AG04449 (cell line): ENCODE results near the gene TFF2.

Experiments
- CTCF ChIA-PET: fragments of 350-600 bp; formaldehyde crosslinking; extraction: SDS; loops from one replicate; lab custom pipeline; 2021; ENCODE audit warnings: antibody characterized with exemption; lab: Yijun Ruan, JAX
- POLR2A ChIA-PET: fragments of 400-600, 350-600 bp; formaldehyde crosslinking; extraction: SDS; loops from one replicate; lab custom pipeline; 2020; ENCODE audit warnings: antibody characterized with exemption, inconsistent platforms; lab: Yijun Ruan, JAX
- DNase-seq: peaks from one replicate; pipeline ENCODE4 v3.0.0-alpha.2; 2010; ENCODE audit warnings: low read depth, low spot score
- H3K4me3 ChIP-seq: 2 replicates; pipeline ENCODE4 v1.5.1; 2011; ENCODE audit warnings: low read depth, mild to moderate bottlenecking, control low read depth, low read length
- TF ChIP-seq, protein P1 (sequence below): IDR thresholded peaks from one replicate; pipeline ENCODE4 v1.5.1; 2011; ENCODE audit warnings: mild to moderate bottlenecking, moderate library complexity, low read length, control low read depth, inconsistent platforms; ENCODE audit not compliant: insufficient read depth; ENCODE audit errors: missing control alignments

Gene TFF2

GRCh38 chr21:42376338-42376982 lies 25.7 kb upstream of the TFF2 start:
- POLR2A ChIA-PET, result no interaction called here
- TF ChIP-seq, protein P1, sequence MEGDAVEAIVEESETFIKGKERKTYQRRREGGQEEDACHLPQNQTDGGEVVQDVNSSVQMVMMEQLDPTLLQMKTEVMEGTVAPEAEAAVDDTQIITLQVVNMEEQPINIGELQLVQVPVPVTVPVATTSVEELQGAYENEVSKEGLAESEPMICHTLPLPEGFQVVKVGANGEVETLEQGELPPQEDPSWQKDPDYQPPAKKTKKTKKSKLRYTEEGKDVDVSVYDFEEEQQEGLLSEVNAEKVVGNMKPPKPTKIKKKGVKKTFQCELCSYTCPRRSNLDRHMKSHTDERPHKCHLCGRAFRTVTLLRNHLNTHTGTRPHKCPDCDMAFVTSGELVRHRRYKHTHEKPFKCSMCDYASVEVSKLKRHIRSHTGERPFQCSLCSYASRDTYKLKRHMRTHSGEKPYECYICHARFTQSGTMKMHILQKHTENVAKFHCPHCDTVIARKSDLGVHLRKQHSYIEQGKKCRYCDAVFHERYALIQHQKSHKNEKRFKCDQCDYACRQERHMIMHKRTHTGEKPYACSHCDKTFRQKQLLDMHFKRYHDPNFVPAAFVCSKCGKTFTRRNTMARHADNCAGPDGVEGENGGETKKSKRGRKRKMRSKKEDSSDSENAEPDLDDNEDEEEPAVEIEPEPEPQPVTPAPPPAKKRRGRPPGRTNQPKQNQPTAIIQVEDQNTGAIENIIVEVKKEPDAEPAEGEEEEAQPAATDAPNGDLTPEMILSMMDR, result no peak
- no peak overlapping the region for H3K4me3 ChIP-seq
- DNase-seq, result no peak
- CTCF ChIA-PET, result no interaction called here

DNA sequence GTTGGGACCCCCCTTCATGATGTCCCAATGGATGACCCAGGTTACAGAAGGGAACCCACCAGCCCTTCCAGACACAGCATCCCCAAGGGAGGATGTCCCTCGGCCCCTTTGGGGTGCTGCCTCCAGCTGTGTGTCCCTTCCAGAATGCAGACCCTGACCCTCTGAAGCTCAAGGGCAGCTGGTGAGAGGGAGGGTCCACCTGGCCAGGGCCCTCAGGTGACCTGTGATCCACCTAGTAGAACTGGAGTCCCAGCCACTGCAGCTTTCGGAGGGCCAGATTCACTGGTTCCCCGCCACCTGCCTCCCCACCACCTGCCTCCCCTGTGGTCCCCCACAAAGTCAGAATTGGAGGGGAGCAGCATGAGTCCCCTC lies 25.2 kb upstream of the TFF2 start:
- ChIA-PET CTCF (no interaction called here), POLR2A (no interaction called here)
- no peak for DNase-seq
- TF ChIP-seq, protein P1, result no peak
- H3K4me3 ChIP-seq, result no peak overlapping the region

GRCh38 chr21:42375506-42375905 lies 24.7 kb upstream of the TFF2 start:
- POLR2A ChIA-PET, result no interaction called here
- TF ChIP-seq, protein P1, result no peak
- no peak for DNase-seq
- CTCF ChIA-PET, result no interaction called here
- no peak overlapping the region for H3K4me3 ChIP-seq

DNA sequence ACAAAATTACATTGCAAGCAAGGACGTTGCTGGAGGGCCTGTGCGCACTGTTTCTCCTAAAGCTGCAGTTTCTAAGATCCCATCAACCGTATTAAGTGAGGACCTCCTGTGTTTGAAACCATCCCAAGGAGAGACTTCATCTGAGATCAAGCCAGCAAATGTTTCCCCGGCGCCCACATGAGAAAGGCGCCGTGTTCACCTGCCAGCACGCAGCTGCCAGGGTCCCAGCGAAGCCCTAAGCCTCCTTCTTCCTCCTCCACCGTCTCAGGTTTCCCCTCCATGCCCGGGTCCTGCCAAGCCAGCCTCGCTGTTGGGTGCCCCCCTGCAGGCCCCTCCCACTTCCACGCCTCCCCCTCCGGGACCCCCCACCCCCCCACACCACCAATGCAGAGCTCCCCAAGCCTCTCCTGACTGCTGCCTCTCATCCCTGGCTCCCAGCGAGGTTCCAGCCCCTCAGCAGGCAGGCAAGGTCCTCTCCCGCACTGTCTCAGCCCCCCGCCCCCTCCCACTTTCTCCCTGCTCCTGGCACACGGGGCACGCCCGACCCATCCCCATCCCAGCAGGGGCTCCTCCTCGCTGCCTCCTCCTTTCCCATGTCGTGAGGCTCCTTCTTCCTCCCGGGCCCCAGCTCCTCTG lies 24.2 kb upstream of the TFF2 start:
- ChIA-PET CTCF (no interaction called here), POLR2A (no interaction called here)
- TF ChIP-seq, protein P1, result no peak

DNA sequence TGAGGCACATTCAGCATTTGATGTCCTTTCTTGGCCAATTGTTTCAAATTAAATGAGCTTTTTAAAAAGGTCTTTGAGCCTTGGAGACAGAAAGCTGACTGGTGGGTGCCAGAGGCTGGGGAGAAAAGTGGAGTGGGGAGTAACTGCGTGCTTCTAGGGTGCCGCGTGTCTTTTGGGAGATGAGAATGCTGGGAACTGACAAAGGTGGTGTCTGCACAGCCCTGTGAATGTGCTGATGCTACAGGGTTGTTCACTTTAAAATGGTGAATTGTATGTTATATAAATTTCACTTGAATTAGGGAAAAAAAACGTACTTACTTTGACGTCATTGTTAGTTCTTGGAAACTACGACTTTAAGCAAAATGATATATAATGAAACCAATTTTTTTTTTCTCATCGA lies 23.7 kb upstream of the TFF2 start:
- CTCF ChIA-PET, result no interaction called here

More for the DNA sequence above, 24.2 kb upstream of the TFF2 start:
- no peak for DNase-seq
- no peak overlapping the region for H3K4me3 ChIP-seq

GRCh38 chr21:42373908-42374455 lies 23.2 kb upstream of the TFF2 start:
- ChIA-PET POLR2A (no interaction called here), CTCF (no interaction called here)
- no peak for DNase-seq
- TF ChIP-seq, protein P1, result no peak
- H3K4me3 ChIP-seq, result no peak overlapping the region

More for the DNA sequence above, 23.7 kb upstream of the TFF2 start:
- POLR2A ChIA-PET, result no interaction called here
- no peak overlapping the region for H3K4me3 ChIP-seq
- DNase-seq, result no peak
- TF ChIP-seq, protein P1, result no peak
